DMS53 (cell line): ENCODE results near the gene GYS1.
A peak's percentile ranks its signal among the peaks of the same experiment; 100 is the strongest.
"Not testable (repeated sequence)": the region's sequence is repeated elsewhere in the genome, so short reads cannot be mapped to it uniquely, and the experiment has no call there.

Experiments used
- DNase-seq: peaks from one replicate; lab custom pipeline; 2025; lab: John Stamatoyannopoulos, UW

GYS1 gene

DNA sequence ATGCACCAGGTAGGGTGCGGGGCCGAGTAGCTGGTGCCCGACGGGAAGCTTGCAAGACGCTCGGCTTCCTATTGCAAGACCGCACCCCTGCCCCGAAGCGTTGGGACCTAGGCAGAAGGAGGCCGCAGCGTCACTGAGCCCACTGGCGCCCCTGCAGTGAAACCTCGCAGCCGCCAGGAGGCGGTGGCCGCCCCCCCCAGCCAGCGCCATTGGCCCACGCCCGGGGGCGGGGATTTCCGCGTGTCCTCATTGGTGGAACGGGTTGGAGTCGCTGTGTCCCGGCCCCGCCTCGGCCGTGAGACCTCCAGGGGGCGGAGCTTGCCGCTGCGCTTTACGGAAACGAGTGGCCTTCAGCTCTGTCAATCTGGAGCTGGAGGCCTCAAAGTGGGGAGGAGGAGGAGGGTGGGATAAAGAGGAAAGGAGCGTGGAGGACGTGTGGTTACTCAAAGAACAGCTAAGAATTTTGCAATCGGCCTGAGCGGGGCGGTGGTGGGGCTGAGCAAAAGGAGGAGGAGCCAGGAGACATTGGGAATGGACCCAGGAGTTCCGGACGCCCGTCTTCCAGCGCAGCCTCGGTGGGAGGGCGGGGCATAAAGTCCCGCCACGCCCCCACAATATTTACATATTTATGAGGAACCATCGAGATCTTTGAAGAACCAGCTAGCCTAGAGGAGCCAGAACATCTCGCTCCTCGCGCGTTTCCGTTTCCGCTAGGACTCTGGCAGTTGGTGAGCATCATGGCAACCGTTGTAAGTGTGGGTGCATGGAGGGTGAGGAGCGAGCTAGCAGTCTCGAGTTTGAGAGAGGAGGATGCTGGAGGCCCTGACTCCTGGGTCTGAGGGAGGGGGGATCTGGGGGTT lies at the start of gene GYS1, which contains the start of gene RUVBL2:
Gene GYS1 (minus strand): TSS at position 135 of the 860 bp plus-strand sequence. CDS start 197 bp downstream, outside the sequence.
Gene RUVBL2 (plus strand): TSS at position 713 of the 860 bp plus-strand sequence. CDS start 25 bp downstream, at position 738.
- peak; percentile 100 for DNase-seq

DNA sequence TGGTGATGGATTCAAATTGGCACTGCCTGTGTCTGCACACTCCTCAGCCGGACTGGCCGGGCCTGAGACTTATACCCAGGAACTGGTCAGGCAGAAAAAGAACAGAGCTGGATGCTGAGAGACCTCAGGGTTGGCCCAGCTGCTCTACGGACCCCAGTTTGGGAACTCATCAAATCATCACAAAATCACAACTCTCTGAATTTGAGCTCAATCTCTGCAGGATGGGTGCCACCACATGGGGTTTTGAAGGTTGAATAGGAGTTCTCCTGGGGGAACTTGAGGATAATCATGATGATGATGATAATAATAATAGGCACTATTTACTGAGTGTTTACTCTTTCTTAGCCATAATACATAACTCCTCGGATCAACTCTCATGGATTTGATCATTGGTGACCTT lies 49.6 kb upstream of the GYS1 start:
- not testable (repeated sequence) for DNase-seq

DNA sequence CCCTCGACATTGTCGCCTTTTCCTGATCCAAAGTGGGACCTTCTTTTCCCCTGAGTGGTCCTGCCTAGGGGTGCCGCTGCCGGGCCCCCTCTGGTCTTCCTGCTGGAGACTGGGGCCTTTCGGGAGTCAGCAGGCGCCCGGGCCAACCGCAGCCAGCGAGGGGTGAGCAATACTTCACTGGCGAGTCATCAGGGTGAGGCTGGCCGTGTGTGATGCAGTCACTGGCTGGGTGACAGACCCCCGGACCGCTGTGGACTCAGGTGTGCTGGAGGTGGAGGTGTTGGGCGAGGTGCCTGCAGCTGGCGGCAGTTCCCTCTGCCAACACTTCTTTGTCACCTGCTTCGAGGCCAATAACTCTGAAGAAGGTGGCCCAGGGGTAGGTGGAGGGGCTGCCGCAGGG lies 49.1 kb upstream of the GYS1 start:
- no peak for DNase-seq

DNA sequence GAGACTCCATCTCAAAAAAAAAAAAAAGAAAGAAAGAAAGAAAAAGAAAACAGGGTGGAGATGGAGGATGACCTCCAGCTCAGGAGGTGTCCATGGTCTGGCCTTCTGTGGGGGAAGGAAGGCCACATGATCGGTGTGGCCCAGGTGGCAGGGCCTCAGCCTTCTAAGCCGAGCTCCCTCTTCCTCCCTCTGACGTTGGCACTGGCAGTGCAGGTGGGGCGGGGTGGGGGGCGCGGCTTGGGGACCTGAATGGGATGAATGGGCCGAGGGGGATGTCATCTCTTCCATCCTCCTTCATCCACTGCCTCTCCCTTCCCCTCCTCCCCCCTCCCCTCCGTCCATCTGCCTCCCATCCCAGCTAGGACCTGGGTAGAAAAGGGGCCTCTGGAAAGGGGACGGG lies 46.6 kb upstream of the GYS1 start:
- DNase-seq, result not testable (repeated sequence)

DNA sequence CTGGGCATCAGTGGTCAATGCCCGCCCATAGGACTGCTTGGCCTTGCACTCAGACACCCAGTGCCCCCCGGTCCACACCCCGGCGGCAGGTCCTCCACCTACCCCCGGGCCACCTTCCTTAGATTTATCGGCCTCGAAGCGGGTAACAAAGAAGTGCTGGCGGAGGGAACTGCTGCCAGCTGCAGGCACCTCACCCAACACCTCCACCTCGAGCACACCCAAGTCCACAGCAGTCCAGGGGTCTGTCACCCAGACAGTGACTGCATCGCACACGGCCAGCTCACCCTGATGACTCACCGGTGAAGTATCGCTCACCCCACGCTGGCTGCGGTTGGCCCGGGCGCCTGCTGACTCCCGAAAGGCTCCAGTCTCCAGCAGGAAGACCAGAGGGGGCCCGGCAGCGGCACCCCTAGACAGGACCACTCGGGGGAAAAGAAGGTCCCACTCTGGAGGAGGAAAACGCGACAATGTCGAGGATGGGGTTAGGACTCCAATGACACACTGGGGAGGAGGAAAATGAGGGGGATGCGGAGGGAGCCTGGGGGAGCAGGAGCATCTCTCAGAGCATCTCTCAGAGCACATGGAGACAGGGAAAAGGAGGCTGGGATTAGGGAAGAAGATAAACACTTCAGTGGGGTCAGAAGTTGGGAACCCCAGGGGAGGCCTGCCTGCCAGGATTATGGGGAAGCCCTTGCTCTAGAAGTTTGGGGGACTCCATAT lies 45.6 kb upstream of the GYS1 start:
- peak; percentile 54 for DNase-seq

DNA sequence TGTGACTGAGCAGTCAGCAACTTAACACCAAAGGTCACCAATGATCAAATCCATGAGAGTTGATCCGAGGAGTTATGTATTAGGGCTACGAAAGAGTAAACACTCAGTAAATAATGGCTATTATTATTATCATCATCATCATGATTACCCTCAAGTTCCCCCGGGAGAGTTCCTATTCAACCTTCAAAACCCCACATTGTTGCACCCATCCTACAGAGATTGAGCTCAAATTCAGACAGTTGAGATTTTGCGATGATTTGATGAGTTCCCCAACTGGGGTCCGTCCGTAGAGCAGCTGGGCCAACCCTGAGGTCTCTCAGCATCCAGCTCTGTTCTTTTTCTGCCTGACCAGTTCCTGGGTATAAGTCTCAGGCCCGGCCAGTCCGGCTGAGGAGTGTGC lies 45.0 kb upstream of the GYS1 start:
- not testable (repeated sequence) for DNase-seq

DNA sequence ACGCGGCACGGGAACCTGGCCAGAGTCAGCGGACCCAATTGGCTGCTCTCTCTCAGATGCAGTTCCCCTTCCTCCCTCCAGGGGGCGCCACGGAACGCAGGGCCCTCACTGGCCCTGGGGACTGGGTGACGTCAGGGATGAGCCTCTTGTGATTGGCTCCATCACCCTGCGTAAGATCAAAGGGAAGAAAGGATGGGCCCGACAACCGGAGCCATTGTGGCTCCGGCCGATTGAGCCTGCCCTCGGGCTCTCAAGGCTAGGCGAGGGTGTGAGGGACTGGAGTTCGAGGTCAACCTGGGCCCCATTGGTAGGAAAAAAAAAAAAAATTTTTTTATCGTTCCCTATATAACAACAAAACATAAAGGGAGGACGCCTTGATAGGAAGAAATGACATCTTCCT lies 43.7 kb upstream of the GYS1 start, which contains the start of gene CGB1:
Gene CGB1 (minus strand): TSS at position 81 of the 400 bp plus-strand sequence. CDS start 184 bp downstream, outside the sequence.
- peak; percentile 91 for DNase-seq

DNA sequence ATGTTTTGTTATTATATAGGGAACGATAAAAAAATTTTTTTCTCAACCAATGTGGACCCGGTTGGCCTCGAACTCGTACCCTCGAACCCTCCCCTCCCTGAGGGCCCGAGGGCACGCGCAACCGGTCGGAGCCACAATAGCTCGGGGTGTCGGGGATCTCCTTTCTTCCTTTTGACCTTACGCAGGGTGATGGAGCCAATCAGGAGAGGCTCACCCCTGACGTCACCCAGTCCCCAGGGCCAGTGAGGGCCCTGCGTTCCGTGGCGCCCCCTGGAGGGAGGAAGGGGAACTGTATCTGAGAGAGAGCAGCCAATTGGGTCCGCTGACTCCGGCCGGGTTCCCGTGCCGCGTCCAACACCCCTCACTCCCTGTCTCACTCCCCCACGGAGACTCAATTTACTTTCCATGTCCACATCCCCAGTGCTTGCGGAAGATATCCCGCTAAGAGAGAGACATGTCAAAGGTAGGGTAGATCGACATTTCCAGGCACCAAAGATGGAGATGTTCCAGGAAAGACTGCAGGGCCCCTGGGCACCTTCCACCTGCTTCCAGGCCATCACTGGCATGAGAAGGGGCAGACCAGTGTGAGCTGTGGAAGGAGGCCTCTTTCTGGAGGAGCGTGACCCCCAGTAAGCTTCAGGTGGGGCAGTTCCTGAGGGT lies 38.7 kb upstream of the GYS1 start, which contains the start of gene CGB2:
Gene CGB2 (plus strand): TSS at position 249 of the 660 bp plus-strand sequence. CDS start 206 bp downstream, at position 455.
- peak; percentile 94 for DNase-seq

DNA sequence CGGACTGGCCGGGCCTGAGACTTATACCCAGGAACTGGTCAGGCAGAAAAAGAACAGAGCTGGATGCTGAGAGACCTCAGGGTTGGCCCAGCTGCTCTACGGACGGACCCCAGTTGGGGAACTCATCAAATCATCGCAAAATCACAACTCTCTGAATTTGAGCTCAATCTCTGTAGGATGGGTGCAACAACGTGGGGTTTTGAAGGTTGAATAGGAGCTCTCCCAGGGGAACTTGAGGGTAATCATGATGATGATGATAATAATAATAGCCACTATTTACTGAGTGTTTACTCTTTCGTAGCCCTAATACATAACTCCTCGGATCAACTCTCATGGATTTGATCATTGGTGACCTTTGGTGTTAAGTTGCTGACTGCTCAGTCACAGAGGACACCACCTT lies 37.2 kb upstream of the GYS1 start:
- not testable (repeated sequence) for DNase-seq

DNA sequence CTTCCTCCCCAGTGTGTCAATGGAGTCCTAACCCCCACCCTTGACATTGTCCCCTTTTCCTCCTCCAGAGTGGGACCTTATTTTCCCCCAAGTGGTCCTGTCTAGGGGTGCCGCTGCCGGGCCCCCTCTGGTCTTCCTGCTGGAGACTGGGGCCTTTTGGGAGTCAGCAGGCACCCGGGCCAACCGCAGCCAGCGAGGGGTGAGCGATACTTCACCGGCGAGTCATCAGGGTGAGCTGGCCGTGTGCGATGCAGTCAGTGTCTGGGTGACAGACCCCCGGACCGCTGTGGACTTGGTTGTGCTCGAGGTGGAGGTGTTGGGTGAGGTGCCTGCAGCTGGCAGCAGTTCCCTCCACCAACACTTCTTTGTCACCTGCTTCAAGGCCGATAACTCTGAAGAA lies 36.6 kb upstream of the GYS1 start:
- not testable (repeated sequence) for DNase-seq

DNA sequence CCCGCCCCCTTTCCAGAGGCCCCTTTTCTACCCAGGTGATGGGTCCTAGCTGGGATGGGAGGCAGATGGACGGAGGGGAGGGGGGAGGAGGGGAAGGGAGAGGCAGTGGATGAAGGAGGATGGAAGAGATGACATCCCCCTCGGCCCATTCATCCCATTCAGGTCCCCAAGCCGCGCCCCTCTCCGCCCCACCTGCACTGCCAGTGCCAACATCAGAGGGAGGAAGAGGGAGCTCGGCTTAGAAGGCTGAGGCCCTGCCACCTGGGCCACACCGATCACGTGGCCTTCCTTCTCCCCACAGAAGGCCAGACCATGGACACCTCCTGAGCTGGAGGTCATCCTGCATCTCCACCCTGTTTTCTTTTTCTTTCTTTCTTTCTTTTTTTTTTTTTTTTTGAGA lies 35.6 kb upstream of the GYS1 start:
- DNase-seq, result not testable (repeated sequence)

DNA sequence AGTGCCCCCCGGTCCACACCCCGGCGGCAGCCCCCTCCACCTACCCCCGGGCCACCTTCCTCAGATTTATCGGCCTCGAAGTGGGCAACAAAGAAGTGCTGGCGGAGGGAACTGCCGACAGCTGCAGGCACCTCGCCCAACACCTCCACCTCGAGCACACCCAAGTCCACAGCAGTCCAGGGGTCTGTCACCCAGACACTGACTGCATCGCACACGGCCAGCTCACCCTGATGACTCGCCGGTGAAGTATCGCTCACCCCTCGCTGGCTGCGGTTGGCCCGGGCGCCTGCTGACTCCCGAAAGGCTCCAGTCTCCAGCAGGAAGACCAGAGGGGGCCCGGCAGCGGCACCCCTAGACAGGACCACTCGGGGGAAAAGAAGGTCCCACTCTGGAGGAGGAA lies 32.5 kb upstream of the GYS1 start:
- DNase-seq, result not testable (repeated sequence)

DNA sequence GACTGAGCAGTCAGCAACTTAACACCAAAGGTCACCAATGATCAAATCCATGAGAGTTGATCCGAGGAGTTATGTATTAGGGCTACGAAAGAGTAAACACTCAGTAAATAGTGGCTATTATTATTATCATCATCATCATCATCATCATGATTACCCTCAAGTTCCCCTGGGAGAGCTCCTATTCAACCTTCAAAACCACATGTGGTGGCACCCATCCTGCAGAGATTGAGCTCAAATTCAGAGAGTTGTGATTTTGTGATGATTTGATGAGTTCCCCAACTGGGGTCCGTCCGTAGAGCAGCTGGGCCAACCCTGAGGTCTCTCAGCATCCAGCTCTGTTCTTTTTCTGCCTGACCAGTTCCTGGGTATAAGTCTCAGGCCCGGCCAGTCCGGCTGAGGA lies 32.0 kb upstream of the GYS1 start:
- DNase-seq, result not testable (repeated sequence)

DNA sequence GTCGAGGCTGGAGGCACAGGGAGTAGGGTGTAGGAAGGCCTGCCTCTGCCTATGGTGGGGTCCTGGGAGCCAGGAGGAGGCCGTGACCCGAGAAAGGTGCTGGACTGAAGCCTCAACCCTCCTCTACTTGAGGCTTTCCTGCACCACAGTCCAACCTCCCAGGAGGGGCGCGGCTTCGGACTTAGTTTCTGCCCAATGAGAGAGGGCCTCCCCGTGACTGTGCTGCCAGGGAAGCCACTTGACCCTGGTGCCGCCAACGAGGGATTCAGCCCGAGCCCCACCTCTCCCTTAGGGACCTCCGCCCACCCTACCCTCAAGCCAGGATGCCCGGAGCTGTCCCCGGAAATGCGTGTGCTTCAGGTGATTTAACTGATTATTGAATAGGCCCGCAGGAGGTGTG lies 31.1 kb upstream of the GYS1 start, which contains the start of gene CGB3:
Gene CGB3 (minus strand): TSS at position 101 of the 400 bp plus-strand sequence. CDS start 362 bp downstream, outside the sequence.
- not testable (repeated sequence) for DNase-seq

DNA sequence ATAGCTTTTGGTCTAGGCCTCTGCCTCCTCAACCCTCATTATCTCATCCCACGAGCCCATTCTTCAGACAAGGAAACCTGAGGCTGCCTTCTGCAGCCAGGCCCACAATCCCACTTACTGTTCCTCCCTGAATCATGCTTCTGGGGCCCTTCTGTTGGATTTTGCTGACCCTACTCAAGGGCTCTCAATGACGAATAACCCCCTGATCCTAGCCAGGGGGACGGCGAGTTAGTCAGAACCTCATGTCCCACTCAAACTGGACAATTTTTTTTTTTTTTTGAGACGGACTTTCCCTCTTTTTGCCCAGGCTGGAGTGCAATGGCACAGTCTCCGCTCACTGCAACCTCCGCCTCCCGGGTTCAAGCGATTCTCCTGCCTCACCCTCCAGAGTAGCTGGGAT lies 29.0 kb upstream of the GYS1 start:
- DNase-seq, result no peak

DNA sequence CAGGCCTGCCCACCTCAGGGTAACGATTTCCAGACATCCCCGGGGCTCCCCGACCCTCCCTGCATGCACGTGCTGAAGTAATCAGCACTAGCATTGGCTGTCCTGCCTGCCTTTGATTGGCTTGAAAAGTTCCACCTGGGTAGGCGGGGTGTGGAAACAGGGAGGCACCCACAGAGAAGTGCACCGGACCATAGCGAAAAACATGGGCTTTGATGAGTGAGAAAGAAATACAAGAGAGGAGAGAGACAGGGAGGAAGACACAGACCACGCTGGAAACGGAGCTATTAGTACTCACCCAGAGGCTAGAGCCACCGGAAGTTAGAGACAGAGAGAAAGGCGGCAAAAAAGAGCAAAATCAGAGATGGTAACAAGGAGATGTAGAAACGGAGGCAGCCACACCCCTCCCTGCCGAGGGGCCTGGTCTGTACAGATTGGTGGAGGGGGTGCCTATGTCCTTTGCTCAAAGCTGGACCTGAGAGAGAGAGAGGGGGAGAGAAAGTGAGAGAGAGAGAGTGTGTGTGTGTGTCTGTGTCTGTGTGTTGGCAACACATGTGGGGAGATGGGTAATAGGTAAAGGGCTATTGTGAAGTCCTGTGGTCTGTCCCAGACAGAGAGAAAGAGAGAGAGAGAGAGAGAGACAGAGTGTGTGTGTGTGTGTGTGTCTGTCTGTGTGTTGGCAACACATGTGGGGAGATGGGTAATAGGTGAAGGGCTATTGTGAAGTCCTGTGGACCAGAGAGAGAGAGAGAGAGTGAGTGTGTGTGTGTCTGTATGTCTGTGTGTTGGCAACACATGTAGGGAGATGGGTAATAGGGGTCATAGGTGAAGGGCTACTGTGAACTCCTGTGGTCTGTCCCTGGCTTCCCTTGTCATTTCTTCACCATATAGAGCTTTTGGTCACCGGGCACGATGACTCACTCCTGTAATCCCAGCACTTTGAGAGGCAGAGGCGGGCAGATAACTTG lies 28.1 kb upstream of the GYS1 start:
- peak; percentile 41 for DNase-seq

DNA sequence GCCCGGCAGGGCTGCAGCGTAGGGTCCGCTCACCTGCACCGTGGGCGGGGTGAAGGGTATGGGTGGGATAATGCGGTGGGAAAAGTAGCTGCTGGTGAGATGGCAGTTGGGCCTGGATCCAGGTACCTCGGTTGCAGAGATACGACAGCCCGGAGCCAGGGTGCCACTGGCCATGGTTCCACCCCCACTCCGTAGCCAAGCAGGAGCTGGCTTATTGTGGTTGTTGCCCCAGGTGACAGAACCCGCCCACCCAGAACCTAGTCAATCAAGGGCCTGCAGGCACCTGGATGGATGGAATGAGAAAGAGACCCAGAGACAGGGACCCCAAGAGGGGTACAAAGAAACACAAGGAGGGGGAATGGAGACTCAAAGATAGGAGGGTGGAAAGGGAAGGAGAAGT lies 27.2 kb upstream of the GYS1 start:
- no peak for DNase-seq

DNA sequence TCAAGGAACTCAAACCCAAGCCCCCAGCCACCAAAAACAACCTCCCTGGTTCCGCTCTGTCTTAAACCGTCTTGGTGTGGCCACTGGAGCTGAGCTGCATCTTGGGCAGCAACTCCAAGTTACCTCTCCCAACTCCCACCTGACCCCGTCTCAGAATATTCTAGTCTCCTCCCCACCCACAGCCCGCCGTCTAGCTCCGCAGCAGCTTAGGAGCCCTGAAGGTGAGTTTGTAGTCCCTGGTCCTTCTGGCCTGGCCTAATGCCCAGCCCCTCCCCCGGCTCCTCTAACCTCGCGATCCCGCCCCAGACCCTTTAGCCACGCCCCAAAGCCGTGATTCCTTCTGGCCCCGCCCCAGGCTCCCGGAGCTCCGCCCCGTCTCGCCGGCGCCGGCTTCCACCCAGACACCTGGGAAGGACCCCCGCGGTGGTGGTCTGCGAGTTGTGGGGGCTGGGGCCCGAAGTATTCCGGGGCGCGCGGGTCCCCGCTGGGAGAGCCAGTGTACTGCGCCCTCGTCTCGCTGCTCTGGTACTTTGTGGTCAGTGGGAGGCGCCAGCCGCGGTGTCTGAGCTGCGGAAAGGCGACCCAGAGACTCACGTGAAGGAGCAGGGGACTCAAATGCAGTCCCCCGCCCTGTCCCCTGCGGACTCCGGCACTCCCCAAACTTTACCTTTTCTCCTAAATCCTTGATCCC lies 26.3 kb upstream of the GYS1 start:
- peak; percentile 84 for DNase-seq

DNA sequence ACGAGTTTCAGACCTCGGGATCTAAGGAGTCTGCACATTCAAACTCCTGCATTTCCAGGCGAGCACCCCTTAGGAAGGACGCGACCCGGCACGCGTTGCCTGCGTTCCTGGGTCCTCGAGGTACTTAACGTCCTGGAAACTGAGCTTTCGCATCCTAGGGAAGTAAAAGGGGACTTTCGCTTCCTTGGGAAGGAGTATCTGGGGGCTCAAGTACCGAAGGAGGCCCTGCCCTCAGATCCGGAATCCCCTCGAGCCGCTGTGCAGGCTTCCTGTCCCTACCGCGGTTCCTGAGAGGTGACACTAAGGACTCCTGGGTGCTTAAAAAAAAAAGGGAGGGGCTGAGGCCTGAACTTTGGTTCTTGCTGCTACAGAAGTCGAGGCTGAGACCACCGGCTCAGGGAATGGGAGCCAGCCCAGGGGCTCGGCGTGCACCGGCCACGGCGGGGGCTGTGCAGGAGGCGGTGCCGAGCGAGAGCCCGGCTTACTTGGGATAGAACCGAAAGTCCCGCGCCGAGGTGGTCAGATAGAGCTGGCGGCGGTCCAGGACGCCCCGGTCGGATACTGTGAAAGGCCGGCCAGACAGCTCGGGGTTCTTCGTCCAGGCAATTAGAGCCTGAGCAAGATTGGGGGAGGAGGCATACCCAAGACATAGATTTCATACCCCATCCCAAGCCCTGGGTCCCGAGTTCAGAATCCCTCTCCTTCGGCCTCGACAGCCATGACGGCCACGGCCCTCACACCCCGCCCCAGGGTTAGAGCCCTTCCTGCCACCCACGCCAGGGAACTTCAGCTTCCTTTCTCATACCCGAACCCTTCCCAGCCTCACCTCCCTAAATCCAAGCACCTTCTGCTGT lies 25.5 kb upstream of the GYS1 start:
- DNase-seq, result peak; percentile 56
